Ishikawa (cell line): ENCODE data around the gene LRIG2.

Experiments
- FOXM1 ChIP-seq: IDR thresholded peaks from 2 replicates; pipeline ENCODE4 v1.6.1; 2012; ENCODE audit warnings: low read depth, borderline replicate concordance
- ZBTB7A ChIP-seq: IDR thresholded peaks from 2 replicates; pipeline ENCODE4 v1.6.1; 2012; ENCODE audit warnings: low read depth

- no peak for TF ChIP-seq ZBTB7A
- TF ChIP-seq FOXM1, result no peak
Observed at GRCh38 chr1:113170519-113170918, 97.5 kb downstream of the LRIG2 start.
